Prostate gland (tissue), 2 donors: ENCODE data around the gene MORN1.

Experiments used
- POLR2A ChIP-seq: fragments of 450-650 bp; IDR thresholded peaks from one replicate; pipeline ENCODE4 v1.6.1; 2016; ENCODE audit warnings: antibody characterized with exemption, mild to moderate bottlenecking
- TF ChIP-seq, protein P1 (sequence below), 4 experiments: fragments of 200-600 bp in 2 of 4; fragments of 450-650 bp in 2 of 4; sonication (generic) in 2 of 4; IDR thresholded peaks; 1 replicate in 3 of 4; 2 replicates in 1 of 4; pipeline ENCODE4 v1.5.1; 2016 to 2019; ENCODE audit warnings: antibody characterized with exemption in 4 of 4, mild to moderate bottlenecking in 2 of 4, moderate library complexity in 2 of 4

DNA sequence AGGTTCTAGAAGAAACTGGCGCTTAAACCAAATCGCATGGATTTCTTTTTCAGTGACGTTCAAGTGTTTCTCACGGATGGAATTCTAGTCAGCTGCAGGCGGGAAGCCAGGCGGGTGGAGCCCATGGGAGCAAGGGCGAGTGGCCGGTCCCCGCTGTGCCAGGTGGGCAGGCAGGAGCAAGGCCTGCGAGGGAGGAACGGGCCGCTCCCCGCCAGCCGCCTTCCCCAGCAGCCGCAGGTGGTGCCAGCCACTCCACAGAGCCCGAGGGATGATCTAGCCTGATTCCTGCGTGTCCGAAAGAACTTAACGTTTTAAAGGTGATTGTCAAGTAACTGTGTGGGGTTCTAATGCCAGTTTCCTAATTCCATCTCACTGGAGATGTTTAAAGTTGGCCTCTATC, 11.9 kb upstream of the MORN1 start:
- TF ChIP-seq, protein P1, sequence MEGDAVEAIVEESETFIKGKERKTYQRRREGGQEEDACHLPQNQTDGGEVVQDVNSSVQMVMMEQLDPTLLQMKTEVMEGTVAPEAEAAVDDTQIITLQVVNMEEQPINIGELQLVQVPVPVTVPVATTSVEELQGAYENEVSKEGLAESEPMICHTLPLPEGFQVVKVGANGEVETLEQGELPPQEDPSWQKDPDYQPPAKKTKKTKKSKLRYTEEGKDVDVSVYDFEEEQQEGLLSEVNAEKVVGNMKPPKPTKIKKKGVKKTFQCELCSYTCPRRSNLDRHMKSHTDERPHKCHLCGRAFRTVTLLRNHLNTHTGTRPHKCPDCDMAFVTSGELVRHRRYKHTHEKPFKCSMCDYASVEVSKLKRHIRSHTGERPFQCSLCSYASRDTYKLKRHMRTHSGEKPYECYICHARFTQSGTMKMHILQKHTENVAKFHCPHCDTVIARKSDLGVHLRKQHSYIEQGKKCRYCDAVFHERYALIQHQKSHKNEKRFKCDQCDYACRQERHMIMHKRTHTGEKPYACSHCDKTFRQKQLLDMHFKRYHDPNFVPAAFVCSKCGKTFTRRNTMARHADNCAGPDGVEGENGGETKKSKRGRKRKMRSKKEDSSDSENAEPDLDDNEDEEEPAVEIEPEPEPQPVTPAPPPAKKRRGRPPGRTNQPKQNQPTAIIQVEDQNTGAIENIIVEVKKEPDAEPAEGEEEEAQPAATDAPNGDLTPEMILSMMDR (IDR thresholded peaks at IDR 0.05), result no peak
- no peak for TF ChIP-seq POLR2A
